Prostate gland (tissue), 2 donors: ENCODE results near the gene PRELP. TPM values are rescaled to one million over a fixed set of nuclear protein-coding genes. Genes with fewer than 3 reads are reported as not detected.

Source experiments
- DNase-seq: peaks from one replicate; pipeline ENCODE4 v3.0.0-alpha.2; 2019; ENCODE audit warnings: low spot score
- H3K27ac ChIP-seq, 2 donors: fragments of 200-600 bp; sonication (generic); 2 replicates each; pipeline ENCODE4 v1.5.1; 2017 to 2019
- H3K27me3 ChIP-seq: fragments of 200-600 bp; sonication (generic); replicated peaks from 2 replicates; pipeline ENCODE4 v1.5.1; 2019; ENCODE audit not compliant: insufficient read depth
- H3K36me3 ChIP-seq, 2 donors: fragments of 200-600 bp; sonication (generic); 1 replicate in 1 of 2; 2 replicates in 1 of 2; pipeline versions ENCODE4 v1.5.1 to v1.8.1; 2017 to 2019
- H3K4me1 ChIP-seq: fragments of 200-600 bp; sonication (generic); replicated peaks from 2 replicates; pipeline ENCODE4 v1.5.1; 2019
- H3K4me3 ChIP-seq, 2 donors: fragments of 200-600 bp; sonication (generic); 2 replicates each; pipeline ENCODE4 v1.5.1; 2017 to 2019
- H3K9me3 ChIP-seq: fragments of 200-600 bp; sonication (generic); 2 replicates; pipeline ENCODE4 v1.5.1; 2017
- CTCF ChIP-seq, 4 experiments: fragments of 200-600 bp in 2 of 4; fragments of 450-650 bp in 2 of 4; sonication (generic) in 2 of 4; IDR thresholded peaks; 1 replicate in 3 of 4; 2 replicates in 1 of 4; pipeline ENCODE4 v1.5.1; 2016 to 2019; ENCODE audit warnings: antibody characterized with exemption in 4 of 4, mild to moderate bottlenecking in 2 of 4, moderate library complexity in 2 of 4
- POLR2A ChIP-seq: fragments of 450-650 bp; IDR thresholded peaks from one replicate; pipeline ENCODE4 v1.6.1; 2016; ENCODE audit warnings: antibody characterized with exemption, mild to moderate bottlenecking
- POLR2AphosphoS5 ChIP-seq: sonication (generic); formaldehyde crosslinking; IDR thresholded peaks from one replicate; pipeline ENCODE4 v1.6.1; 2017; ENCODE audit warnings: antibody characterized with exemption
- WGBS: methylation state at CpG from one replicate; pipeline ENCODE4 v1.1.5; 2018; 5-methylcytosine and 5-hydroxymethylcytosine counted together
- intact Hi-C: fragments of 100-400 bp; cut with DNase I; formaldehyde crosslinking; loops from one replicate; pipeline ENCODE4 v1.14.2; 2022
- total RNA-seq, 2 donors: library from RNA; depleted of rRNA; stranded (reverse); fragments of >200 nt; gene quantifications; one replicate each; pipeline ENCODE4 v1.1.0, GENCODE V29; 2016

PRELP gene
- total RNA-seq, 2 donors from 2014 or later, result 17.9 to 43.2 TPM

- H3K36me3 ChIP-seq, result no peaks in the 10 kb centered on the region
- H3K4me3 ChIP-seq, result no peak overlapping the region
- H3K27ac ChIP-seq, result no peak overlapping the region
- intact Hi-C loops, result no loop called here
- 84% methylated on average over 5 of the region's 5 CpGs for WGBS
- TF ChIP-seq POLR2AphosphoS5 (no peak), CTCF (IDR thresholded peaks at IDR 0.05) (no peak), POLR2A (no peak)
- no peaks in the 10 kb centered on the region for H3K4me1 ChIP-seq
- no peaks in the 10 kb centered on the region for H3K27me3 ChIP-seq
- no peaks in the 10 kb centered on the region for H3K9me3 ChIP-seq
- no peak for DNase-seq
Measured at GRCh38 chr1:203520315-203520714, 44.7 kb downstream of the PRELP start.

- Histone ChIP-seq H3K4me3 (no peak overlapping the region), H3K36me3 (no peaks in the 10 kb centered on the region), H3K4me1 (no peaks in the 10 kb centered on the region), H3K27me3 (no peaks in the 10 kb centered on the region), H3K27ac (no peak overlapping the region), H3K9me3 (no peaks in the 10 kb centered on the region)
- intact Hi-C loops, result no loop called here
- no peak for DNase-seq
- WGBS, result 75% methylated on average over 10 of the region's 10 CpGs
- TF ChIP-seq POLR2AphosphoS5, result no peak
- no peak for TF ChIP-seq POLR2A
- no peak for TF ChIP-seq CTCF (IDR thresholded peaks at IDR 0.05)
Measured at GRCh38 chr1:203521074-203521794, 45.6 kb downstream of the PRELP start.

GRCh38 chr1:203521812-203522211 is 46.2 kb downstream of the PRELP start:
- intact Hi-C loops, result no loop called here
- no peak for TF ChIP-seq POLR2AphosphoS5
- no peak for TF ChIP-seq CTCF (IDR thresholded peaks at IDR 0.05)
- no peak for TF ChIP-seq POLR2A

GRCh38 chr1:203522237-203522636 is 46.6 kb downstream of the PRELP start:
- no peak for DNase-seq
- 54% methylated on average over 11 of the region's 11 CpGs for WGBS
- Histone ChIP-seq H3K27ac (no peak overlapping the region), H3K9me3 (no peaks in the 10 kb centered on the region), H3K4me3 (no peak overlapping the region), H3K36me3 (no peaks in the 10 kb centered on the region), H3K27me3 (no peaks in the 10 kb centered on the region), H3K4me1 (no peaks in the 10 kb centered on the region)
- TF ChIP-seq POLR2AphosphoS5 (no peak), CTCF (IDR thresholded peaks at IDR 0.05) (no peak), POLR2A (no peak)
- intact Hi-C loops, result no loop called here

More at GRCh38 chr1:203521812-203522211, 46.2 kb downstream of the PRELP start:
- Histone ChIP-seq H3K27me3 (no peaks in the 10 kb centered on the region), H3K4me1 (no peaks in the 10 kb centered on the region), H3K27ac (no peak overlapping the region), H3K36me3 (no peaks in the 10 kb centered on the region), H3K9me3 (no peaks in the 10 kb centered on the region), H3K4me3 (no peak overlapping the region)
- no peak for DNase-seq
- WGBS, result 73% methylated on average over 5 of the region's 5 CpGs

- no peak overlapping the region for H3K4me3 ChIP-seq
- H3K36me3 ChIP-seq, result no peaks in the 10 kb centered on the region
- H3K4me1 ChIP-seq, result no peaks in the 10 kb centered on the region
- 96% methylated on average over 6 of the region's 6 CpGs for WGBS
- no peaks in the 10 kb centered on the region for H3K9me3 ChIP-seq
- no peak for TF ChIP-seq POLR2AphosphoS5
- TF ChIP-seq POLR2A, result no peak
- TF ChIP-seq CTCF (IDR thresholded peaks at IDR 0.05), result no peak
- no peak for DNase-seq
- H3K27ac ChIP-seq, result no peak overlapping the region
- no peaks in the 10 kb centered on the region for H3K27me3 ChIP-seq
- intact Hi-C loops, result no loop called here
Measured at GRCh38 chr1:203523667-203524066, 48.1 kb downstream of the PRELP start.
